Measurements from ENCODE around the gene TUSC2.

DNA sequence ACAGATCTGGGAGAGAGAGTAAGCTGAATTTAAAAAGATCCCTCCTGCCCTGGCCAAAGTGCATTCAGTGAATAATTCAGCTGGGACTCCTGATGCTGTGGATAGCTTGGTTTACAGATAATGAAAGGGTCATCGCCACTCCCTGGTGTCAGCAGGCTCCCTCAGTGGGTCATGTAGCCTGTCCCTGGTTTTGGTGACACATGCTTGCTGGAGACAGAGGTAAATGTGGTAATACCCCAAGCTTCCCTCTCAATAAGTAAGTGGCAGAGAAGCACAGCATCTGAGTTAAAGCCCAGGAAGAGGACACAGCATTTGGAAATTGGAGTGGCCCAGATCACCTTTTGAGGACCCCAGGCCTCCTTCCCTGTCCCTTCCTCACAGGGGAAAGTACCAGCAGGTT lies 29.5 kb upstream of the TUSC2 start:
- no peak for TF ChIP-seq CTCF (tag by site-specific recombination; IDR thresholded peaks at IDR 0.05)
- TF ChIP-seq ZNF660 (tag by site-specific recombination; IDR thresholded peaks at IDR 0.05): no peak
